ENCODE data around the gene AGBL1.

Gene AGBL1

GRCh38 chr15:86911022-86911421, 831.4 kb downstream of the AGBL1 start:
- no peak for TF ChIP-seq CTCF (IDR thresholded peaks at IDR 0.05)

DNA sequence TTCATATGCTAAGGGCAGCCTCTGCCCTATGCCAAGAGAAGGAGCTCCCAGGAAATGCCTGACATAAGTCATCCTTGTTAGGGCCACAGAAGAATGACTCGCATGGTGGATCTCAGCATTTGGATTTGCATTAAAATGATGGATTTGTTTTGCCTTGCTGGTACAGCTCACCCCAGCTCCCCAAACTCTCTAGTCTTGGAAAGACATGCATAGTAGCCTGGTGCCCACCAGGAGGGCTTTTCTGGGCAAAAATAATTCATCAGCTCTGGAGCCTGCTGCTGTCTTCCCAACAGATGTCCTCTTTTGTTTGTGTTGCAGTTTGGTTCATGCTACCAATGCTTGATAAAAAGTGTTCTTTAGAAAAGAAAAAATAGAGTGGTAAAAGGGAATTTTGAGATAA, 833.0 kb downstream of the AGBL1 start:
- Histone ChIP-seq H3K9me3 (no peaks in the 10 kb centered on the region), H3K27ac (no peak overlapping the region), H3K27me3 (no peaks in the 10 kb centered on the region), H3K4me1 (ENCODE audit: control insufficient read depth in 1 of 2, insufficient read depth in 1 of 2, low read depth in 1 of 2, low read length in 1 of 2) (no peaks in the 10 kb centered on the region), H3K36me3 (no peaks in the 10 kb centered on the region), H3K4me3 (ENCODE audit: low read depth in 1 of 2, low read length in 1 of 2) (no peak overlapping the region)
- TF ChIP-seq CTCF (IDR thresholded peaks at IDR 0.05): no peak

More at GRCh38 chr15:86911022-86911421, 831.4 kb downstream of the AGBL1 start:
- Histone ChIP-seq H3K4me1 (ENCODE audit: control insufficient read depth in 1 of 2, insufficient read depth in 1 of 2, low read depth in 1 of 2, low read length in 1 of 2) (no peaks in the 10 kb centered on the region), H3K27me3 (no peaks in the 10 kb centered on the region), H3K27ac (no peak overlapping the region), H3K36me3 (no peaks in the 10 kb centered on the region), H3K9me3 (no peaks in the 10 kb centered on the region), H3K4me3 (ENCODE audit: low read depth in 1 of 2, low read length in 1 of 2) (no peak overlapping the region)

DNA sequence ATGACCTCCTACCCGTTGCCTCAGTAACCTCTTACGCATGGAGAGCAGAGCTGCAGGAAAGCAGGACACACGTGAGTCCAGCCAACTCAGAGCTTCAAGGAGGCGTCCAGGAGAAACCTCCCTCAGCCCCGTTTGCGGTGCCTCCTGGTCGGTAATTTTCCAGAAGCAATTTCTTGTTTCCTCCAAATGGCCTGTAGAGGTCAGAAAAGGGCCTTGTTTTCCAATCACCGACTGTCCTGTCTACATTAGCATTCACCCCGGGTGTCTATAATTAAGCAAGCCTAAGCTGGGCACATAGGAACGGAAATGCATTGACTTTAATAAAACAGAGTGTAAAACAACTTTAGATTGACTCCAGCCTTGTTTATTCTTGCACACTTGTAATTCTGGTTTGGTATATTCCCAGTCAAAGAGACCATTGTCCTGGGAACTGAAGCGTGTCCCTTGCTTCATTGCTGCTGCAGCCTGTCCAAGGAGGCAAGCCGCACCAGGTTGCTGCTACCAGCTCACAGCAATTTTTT, 836.2 kb downstream of the AGBL1 start:
- Histone ChIP-seq H3K27ac (no peak overlapping the region), H3K36me3 (no peaks in the 10 kb centered on the region), H3K4me1 (ENCODE audit: control insufficient read depth in 1 of 2, insufficient read depth in 1 of 2, low read depth in 1 of 2, low read length in 1 of 2) (no peaks in the 10 kb centered on the region), H3K27me3 (no peaks in the 10 kb centered on the region), H3K9me3 (no peaks in the 10 kb centered on the region), H3K4me3 (ENCODE audit: low read depth in 1 of 2, low read length in 1 of 2) (no peak overlapping the region)
- TF ChIP-seq CTCF (IDR thresholded peaks at IDR 0.05): no peak

DNA sequence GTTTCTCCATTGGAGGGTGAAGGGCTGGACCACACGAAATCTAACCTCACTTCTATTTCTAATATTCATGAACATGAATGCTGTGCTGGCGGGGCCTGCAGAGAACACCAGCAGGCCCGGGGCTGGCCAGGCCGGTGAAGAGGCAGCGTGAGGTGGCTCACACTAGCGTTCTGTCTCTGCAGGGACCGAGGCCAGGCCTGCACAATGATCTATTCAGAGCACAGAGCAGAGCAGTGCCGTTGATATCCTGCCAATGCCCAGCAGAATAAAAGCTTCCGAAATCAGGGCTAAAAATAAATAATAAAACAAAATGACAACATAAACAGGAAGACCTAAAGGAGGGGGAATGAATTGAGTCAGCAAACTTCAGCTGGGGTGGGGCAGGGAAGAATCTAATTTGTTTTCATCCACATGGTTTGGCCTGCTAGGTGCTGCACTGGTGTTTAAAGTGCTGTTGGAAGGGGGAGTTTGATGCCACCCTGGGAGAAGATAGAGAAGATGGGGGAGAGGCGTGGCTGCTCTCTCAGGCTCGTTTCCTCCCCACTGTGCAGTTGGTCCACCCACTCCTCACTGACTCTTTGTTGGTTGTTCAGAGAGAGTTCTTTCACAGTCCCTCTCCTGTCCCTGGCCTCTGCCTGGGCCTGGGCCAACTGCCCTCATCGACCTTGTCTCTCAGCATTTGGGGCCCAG, 837.1 kb downstream of the AGBL1 start:
- TF ChIP-seq CTCF (IDR thresholded peaks at IDR 0.05): no peak
- H3K4me3 ChIP-seq (ENCODE audit: low read depth in 1 of 2, low read length in 1 of 2): no peak overlapping the region

DNA sequence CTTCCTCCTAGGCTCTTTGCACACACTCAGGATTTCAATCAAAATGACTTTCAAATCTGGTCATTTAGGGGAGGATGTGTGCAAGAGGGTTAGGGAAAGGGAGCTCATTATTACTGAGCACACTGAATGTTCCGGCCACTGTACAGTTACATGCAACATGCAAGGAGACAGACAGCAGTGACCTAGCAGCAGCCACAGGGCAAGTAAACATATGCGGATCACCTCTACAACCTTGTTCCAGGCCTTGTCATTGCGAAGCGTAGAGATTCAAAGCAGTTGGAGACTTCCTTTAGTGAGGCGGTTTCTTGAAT, 837.6 kb downstream of the AGBL1 start:
- no peak overlapping the region for H3K4me3 ChIP-seq (ENCODE audit: low read depth in 1 of 2, low read length in 1 of 2)
- H3K9me3 ChIP-seq: no peaks in the 10 kb centered on the region
- no peaks in the 10 kb centered on the region for H3K27me3 ChIP-seq
- H3K27ac ChIP-seq: no peak overlapping the region
- H3K36me3 ChIP-seq: no peaks in the 10 kb centered on the region
- no peaks in the 10 kb centered on the region for H3K4me1 ChIP-seq (ENCODE audit: control insufficient read depth in 1 of 2, insufficient read depth in 1 of 2, low read depth in 1 of 2, low read length in 1 of 2)
- TF ChIP-seq CTCF (IDR thresholded peaks at IDR 0.05): no peak

More for the DNA sequence above, 837.1 kb downstream of the AGBL1 start:
- no peaks in the 10 kb centered on the region for H3K36me3 ChIP-seq
- H3K27ac ChIP-seq: no peak overlapping the region
- no peaks in the 10 kb centered on the region for H3K4me1 ChIP-seq (ENCODE audit: control insufficient read depth in 1 of 2, insufficient read depth in 1 of 2, low read depth in 1 of 2, low read length in 1 of 2)
- H3K9me3 ChIP-seq: no peaks in the 10 kb centered on the region
- no peaks in the 10 kb centered on the region for H3K27me3 ChIP-seq
